Suprapubic skin (tissue), 3 donors: ENCODE results near the gene MELTF.

Source experiments
- POLR2AphosphoS5 ChIP-seq, 3 donors: sonication (generic); formaldehyde crosslinking; IDR thresholded peaks; one replicate each; pipeline ENCODE4 v1.6.1; 2017; ENCODE audit warnings: antibody characterized with exemption in 3 of 3
- TF ChIP-seq, protein P1 (sequence below), 2 donors: fragments of 200-600 bp in 1 of 2; fragments of 450-650 bp in 1 of 2; sonication (generic) in 1 of 2; IDR thresholded peaks; one replicate each; pipeline ENCODE4 v1.5.1; 2016 to 2019; ENCODE audit warnings: antibody characterized with exemption in 2 of 2, mild to moderate bottlenecking in 1 of 2, moderate library complexity in 1 of 2

DNA sequence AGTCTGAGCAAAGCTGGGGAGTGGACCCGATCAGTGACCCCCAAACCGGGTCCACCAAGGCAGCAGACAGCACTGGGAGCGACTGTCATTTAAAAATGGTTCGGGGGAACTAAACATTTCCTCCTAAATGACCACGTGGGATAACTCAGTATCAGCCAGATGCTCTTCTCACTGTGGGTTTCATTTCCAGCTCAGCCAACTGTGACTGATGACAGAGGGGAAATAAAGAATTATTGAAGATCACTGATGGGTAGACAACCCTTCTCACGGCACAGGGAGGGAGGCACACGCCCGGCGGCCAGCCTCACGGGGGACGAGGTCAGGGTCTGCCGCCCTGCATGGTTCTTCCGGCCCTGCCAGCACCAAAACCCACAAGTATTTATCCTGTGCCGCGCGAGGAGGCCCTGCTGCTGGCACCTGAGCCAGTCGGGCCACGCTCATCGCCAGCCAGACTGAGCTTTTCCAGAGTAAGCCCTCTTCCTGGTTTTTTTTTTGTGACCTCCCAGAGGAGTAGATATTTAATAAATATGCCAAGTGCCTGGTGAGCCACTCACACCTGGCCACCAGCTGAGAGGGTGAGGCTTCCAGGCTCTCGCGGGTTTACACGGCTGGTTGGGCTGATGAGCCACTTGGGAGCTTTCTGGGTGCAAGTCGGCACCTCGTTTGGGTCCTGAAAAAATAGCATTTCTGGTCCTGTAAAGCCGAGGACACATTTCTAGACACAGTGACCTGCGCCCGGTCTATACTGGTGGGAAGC lies 6.2 kb downstream of the MELTF start:
- no peak for TF ChIP-seq POLR2AphosphoS5 (IDR thresholded peaks at IDR 0.05)
- TF ChIP-seq, protein P1, sequence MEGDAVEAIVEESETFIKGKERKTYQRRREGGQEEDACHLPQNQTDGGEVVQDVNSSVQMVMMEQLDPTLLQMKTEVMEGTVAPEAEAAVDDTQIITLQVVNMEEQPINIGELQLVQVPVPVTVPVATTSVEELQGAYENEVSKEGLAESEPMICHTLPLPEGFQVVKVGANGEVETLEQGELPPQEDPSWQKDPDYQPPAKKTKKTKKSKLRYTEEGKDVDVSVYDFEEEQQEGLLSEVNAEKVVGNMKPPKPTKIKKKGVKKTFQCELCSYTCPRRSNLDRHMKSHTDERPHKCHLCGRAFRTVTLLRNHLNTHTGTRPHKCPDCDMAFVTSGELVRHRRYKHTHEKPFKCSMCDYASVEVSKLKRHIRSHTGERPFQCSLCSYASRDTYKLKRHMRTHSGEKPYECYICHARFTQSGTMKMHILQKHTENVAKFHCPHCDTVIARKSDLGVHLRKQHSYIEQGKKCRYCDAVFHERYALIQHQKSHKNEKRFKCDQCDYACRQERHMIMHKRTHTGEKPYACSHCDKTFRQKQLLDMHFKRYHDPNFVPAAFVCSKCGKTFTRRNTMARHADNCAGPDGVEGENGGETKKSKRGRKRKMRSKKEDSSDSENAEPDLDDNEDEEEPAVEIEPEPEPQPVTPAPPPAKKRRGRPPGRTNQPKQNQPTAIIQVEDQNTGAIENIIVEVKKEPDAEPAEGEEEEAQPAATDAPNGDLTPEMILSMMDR (IDR thresholded peaks at IDR 0.05), result no peak
